ENCODE data around the gene MACROD2.

DNA sequence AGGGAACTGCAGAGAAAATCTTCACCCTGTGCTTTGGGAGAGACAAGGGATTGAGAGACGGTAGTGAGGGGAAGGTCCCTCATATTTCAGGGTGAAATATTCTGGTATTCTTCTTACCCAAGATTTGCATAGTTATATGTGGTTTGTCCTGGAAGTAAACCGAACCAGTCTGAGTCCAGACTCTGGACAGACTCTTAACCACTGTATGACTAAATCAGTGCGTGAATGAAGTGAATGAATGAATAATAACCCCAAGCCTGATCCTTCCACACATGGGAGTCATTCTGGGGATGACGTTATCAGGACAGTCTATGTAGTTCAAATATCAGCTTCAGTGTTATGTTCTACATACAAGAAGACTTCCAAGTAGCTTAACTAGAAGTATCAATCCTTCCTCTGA, 1887.2 kb downstream of the MACROD2 start:
- no peak for TF ChIP-seq CTCF (IDR thresholded peaks at IDR 0.05; ENCODE audit: low read depth, low read length, missing input control)
- no peak for TF ChIP-seq YY1 (IDR thresholded peaks at IDR 0.05)
- TF ChIP-seq GABPA (IDR thresholded peaks at IDR 0.05 in 1 of 2, conservative IDR thresholded peaks at IDR 0.05 in 1 of 2): no peak
- TF ChIP-seq SP1 (IDR thresholded peaks at IDR 0.05): no peak
- no peak for TF ChIP-seq EGR1 (IDR thresholded peaks at IDR 0.05; ENCODE audit: low read depth in 2 of 2)
- no peak for TF ChIP-seq REST (IDR thresholded peaks at IDR 0.05)
- TF ChIP-seq RAD21 (IDR thresholded peaks at IDR 0.05): no peak
- no peak for TF ChIP-seq ZBTB33 (IDR thresholded peaks at IDR 0.05)

All from liver (tissue), 3 donors.